NT2/D1 (cell line): ENCODE measurements around the gene MFN1.

Experiments
- SUZ12 ChIP-seq: IDR thresholded peaks from 2 replicates; pipeline ENCODE4 v1.6.1; 2011; ENCODE audit not compliant: insufficient read length, insufficient read depth; ENCODE audit errors: extremely low read depth
- YY1 ChIP-seq: IDR thresholded peaks from 2 replicates; pipeline ENCODE4 v1.6.1; 2011; ENCODE audit not compliant: insufficient read length, insufficient read depth
- ZNF274 ChIP-seq: IDR thresholded peaks from 2 replicates; pipeline ENCODE4 v1.6.1; 2011; ENCODE audit warnings: mild to moderate bottlenecking, low read depth, low read length

GRCh38 chr3:179299316-179299715 is 48.2 kb upstream of the MFN1 start:
- TF ChIP-seq SUZ12 (no peak), YY1 (no peak), ZNF274 (no peak)
